Cardiac fibroblast (primary cell): ENCODE results near the gene PRDM5.

Experiments
- DNase-seq, 2 donors: peaks; one replicate each; pipeline versions ENCODE4 v3.0.0 to v3.0.0-alpha.2; 2010; ENCODE audit warnings: low read depth in 2 of 2
- H3K4me3 ChIP-seq, 2 donors: replicated peaks in 1 of 2; 1 replicate in 1 of 2; 2 replicates in 1 of 2; pipeline ENCODE4 v1.5.1; 2011; ENCODE audit warnings: low read depth in 2 of 2, low read length in 2 of 2, mild to moderate bottlenecking in 2 of 2, moderate library complexity in 1 of 2
- TF ChIP-seq, protein P1 (sequence below): IDR thresholded peaks from one replicate; pipeline ENCODE4 v1.5.1; 2011; ENCODE audit warnings: low read depth, mild to moderate bottlenecking, low read length, inconsistent platforms

The PRDM5 gene

DNA sequence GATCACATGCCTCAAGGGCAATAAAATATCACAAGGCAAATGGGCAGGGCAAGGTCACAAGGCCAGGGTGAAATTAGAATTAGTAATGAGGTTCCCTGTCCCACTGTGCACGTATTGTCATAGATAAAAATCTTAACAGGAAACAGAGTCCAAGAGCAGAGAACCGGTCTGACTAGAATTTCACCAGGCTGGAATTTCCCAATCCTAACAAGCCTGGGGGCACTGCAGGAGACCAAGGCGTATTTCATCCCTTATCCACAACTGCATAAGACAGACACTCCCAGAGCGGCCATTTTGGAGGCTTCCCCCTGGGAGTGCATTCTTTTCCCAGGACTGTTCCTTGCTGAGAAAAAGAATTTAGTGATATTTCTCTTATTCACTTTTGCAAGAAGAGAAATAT, 25.9 kb upstream of the PRDM5 start:
- no peak overlapping the region for H3K4me3 ChIP-seq
- TF ChIP-seq, protein P1, sequence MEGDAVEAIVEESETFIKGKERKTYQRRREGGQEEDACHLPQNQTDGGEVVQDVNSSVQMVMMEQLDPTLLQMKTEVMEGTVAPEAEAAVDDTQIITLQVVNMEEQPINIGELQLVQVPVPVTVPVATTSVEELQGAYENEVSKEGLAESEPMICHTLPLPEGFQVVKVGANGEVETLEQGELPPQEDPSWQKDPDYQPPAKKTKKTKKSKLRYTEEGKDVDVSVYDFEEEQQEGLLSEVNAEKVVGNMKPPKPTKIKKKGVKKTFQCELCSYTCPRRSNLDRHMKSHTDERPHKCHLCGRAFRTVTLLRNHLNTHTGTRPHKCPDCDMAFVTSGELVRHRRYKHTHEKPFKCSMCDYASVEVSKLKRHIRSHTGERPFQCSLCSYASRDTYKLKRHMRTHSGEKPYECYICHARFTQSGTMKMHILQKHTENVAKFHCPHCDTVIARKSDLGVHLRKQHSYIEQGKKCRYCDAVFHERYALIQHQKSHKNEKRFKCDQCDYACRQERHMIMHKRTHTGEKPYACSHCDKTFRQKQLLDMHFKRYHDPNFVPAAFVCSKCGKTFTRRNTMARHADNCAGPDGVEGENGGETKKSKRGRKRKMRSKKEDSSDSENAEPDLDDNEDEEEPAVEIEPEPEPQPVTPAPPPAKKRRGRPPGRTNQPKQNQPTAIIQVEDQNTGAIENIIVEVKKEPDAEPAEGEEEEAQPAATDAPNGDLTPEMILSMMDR, result no peak
- no peak for DNase-seq

DNA sequence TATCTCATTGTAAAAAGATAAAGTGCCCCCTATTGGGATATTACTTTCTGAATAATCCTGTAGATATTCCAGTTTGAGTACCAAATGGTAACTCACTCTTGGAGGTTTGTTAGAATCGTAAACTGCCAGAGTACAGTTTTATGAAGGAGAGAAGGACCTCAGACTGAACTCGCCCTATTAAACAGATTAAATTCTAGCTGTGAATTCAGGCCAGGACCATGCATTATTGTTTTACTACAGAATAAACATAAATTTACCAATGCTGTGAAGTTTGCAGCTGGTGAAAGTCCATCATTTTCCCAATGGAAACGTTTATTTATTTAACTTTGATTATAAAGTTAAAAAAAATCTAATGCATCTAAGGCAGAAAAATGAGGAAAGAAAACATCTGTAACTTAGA, 20.2 kb upstream of the PRDM5 start:
- TF ChIP-seq, protein P1, result no peak
- H3K4me3 ChIP-seq, result no peak overlapping the region
- DNase-seq, result no peak

DNA sequence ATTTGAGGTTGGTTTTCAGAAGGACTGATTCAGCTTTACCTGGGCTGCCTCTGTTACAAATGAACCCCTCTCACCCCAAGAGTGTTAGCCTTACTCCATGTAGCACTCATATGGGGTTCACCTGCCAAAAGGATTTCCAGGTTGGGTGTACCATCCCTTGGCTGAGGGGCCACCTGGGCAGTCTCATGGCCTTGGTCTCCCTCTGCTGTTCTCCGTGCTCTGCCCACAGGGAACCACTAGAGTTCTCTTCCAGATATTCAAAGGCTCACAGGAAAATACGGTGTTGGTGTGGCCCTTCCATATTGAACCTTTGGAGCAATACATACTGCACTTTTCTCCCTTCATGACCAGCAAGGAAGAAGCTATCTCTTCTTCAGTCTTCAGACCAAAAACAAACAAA, 18.0 kb upstream of the PRDM5 start:
- no peak overlapping the region for H3K4me3 ChIP-seq
- TF ChIP-seq, protein P1, result no peak
- DNase-seq, result no peak

DNA sequence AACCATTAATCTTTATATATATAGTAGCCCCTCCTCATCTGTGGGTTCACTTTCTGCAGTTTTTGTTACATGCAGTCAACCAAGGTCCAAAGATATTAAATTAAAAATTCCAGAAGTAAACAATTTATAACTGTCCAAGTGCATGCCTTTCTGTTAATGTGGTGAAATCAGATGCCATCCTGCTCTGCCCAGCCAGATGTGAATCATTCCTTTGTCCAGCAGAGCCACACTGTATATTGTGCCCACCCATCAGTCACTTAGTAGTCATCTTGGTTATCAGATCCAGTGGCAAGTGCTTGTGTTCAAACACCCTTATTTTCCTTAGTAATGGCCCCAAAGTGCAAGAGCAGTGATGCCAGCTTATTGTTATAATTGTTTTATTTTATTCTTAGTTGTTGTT, 17.2 kb upstream of the PRDM5 start:
- H3K4me3 ChIP-seq, result no peak overlapping the region
- no peak for DNase-seq
- TF ChIP-seq, protein P1, result no peak

DNA sequence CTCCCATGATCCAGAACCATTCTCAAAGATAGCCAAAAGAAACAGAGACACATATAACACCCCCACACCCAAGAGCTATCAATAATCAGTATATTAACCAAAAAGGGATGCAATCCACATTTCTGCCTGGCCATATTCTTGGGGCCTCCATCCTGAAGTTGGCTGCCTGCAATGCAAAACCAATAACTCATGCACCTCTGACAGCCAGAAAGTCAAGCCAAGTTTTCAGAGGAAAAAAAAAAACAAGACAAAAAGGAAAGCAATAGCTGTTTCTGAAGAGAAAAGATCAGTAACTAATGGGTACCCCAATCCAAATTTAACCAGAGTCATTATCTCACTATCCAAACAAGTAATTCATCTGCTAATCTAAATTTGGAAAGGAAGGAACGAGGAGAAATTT, 7.3 kb upstream of the PRDM5 start:
- no peak overlapping the region for H3K4me3 ChIP-seq
- TF ChIP-seq, protein P1, result no peak
- no peak for DNase-seq

DNA sequence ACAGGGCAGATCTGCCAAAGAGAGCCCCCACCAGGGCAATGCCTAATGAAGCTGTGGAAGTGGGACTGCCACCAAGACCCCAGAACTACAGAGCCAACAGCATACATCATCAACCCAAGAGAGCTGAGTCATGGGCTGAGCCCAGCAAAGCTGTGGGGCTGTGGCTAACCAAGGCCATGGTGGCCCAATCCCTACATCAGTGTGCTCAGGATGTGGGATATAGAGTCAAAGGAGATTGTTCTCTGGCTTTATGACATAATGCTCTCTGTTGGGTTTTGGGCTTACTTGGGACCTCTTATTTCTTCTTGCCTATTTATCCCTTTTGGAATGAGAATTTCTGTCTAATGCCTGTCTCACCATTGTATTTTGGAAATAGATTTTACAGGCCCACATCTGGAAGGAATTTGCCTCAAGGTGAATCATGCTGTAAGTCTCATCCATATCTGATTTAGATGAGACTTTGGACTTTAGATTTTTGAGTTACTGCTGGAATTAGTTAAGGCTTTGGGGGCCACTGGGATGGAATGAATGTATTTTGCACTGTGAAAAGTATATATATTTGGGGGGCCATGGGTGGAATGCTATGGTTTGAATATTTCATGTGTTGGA, 5.4 kb upstream of the PRDM5 start:
- TF ChIP-seq, protein P1, result no peak
- no peak for DNase-seq
- H3K4me3 ChIP-seq, result no peak overlapping the region

DNA sequence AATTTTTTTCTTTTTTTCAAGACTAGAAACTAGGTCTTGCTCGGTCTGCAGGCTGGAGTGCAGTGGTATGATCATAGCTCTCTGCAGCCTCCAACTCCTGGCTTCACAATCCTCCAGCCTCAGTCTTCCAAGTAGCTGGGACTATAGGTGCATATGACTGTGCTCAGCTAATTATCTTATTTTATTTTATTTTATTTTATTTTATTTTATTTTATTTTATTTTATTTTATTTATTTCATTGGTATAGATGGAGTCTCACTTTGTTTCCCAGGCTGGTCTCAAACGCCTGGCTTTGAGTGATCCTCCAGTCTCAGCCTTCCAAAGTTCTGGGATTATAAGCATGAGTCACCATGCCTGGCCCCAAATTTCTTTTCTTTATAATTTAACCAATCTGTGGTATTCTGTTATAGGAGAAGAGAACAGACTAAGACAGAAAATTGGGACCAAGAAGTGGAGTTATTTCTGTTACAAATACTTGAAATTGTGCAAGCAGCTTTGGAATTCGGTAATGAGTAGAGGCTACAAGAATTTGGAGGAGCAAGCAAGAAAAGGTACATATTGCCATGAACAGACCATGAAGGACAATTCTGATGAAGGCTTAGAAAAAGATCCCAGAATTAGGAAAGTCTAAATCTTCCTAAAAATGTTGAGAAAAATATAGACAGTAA, 4.0 kb upstream of the PRDM5 start:
- TF ChIP-seq, protein P1, result no peak
- no peak for DNase-seq
- no peak overlapping the region for H3K4me3 ChIP-seq
